Ovary (tissue), 9 donors: ENCODE data around the gene ARHGAP23. TPM values are rescaled to one million over a fixed set of nuclear protein-coding genes. Genes with fewer than 3 reads are reported as not detected.

Experiments
- DNase-seq, 5 donors: peaks; one replicate each; pipeline ENCODE4 v3.0.0-alpha.2; 2019 to 2020
- H3K27ac ChIP-seq, 2 donors: fragments of 200-600 bp; one replicate each; pipeline versions ENCODE4 v1.5.1 to v1.8.0; 2019 to 2022
- H3K27me3 ChIP-seq: fragments of 200-600 bp; one replicate; pipeline ENCODE4 v1.8.0; 2022
- H3K36me3 ChIP-seq: fragments of 200-600 bp; sonication (generic); one replicate; pipeline ENCODE4 v1.5.1; 2019
- H3K4me1 ChIP-seq: one replicate; pipeline ENCODE4 v1.8.1; 2013; ENCODE audit warnings: mild to moderate bottlenecking, moderate library complexity; ENCODE audit not compliant: insufficient read depth
- H3K4me3 ChIP-seq: fragments of 200-600 bp; sonication (generic); one replicate; pipeline ENCODE4 v1.5.1; 2017
- H3K9me3 ChIP-seq, 2 donors: fragments of 200-600 bp in 1 of 2; sonication (generic) in 1 of 2; one replicate each; pipeline versions ENCODE4 v1.5.1 to v1.8.1; 2013 to 2019; ENCODE audit warnings: mild to moderate bottlenecking in 1 of 2, moderate library complexity in 1 of 2
- CTCF ChIP-seq, 3 donors: fragments of 450-650 bp in 2 of 3; fragments of 200-600 bp in 1 of 3; IDR thresholded peaks; one replicate each; pipeline versions ENCODE4 v1.5.1 to v1.8.0; 2016 to 2022; ENCODE audit warnings: antibody characterized with exemption in 3 of 3, mild to moderate bottlenecking in 1 of 3
- EP300 ChIP-seq: sonication (generic); formaldehyde crosslinking; IDR thresholded peaks from one replicate; pipeline ENCODE4 v1.6.1; 2017; ENCODE audit warnings: antibody characterized with exemption
- POLR2A ChIP-seq: fragments of 450-650 bp; IDR thresholded peaks from one replicate; pipeline ENCODE4 v1.6.1; 2017; ENCODE audit warnings: antibody characterized with exemption, mild to moderate bottlenecking, moderate library complexity
- WGBS, 3 donors: extraction: QIAGEN DNeasy Blood & Tissue Kit in 1 of 3; methylation state at CpG; one replicate each; pipeline versions ENCODE4 v1.1.5 to v1.1.7; 2013 to 2017; 5-methylcytosine and 5-hydroxymethylcytosine counted together
- intact Hi-C, 4 donors: fragments of 100-400 bp; cut with DNase I; formaldehyde crosslinking; loops; one replicate each; pipeline versions ENCODE4 v1.11.0 to v1.15.1; 2022 to 2023
- polyA plus RNA-seq, 2 donors: library from polyadenylated mRNA; stranded (reverse); fragments of 200-250 nt in 1 of 2; fragments of 350-450 nt in 1 of 2; fragmentation: Illumina TruSeq in 1 of 2; extraction: RNeasy Lipid Tissue Mini Kit (QIAGEN cat#74804) in 1 of 2; gene quantifications; one replicate each; pipeline ENCODE4 v1.2.3, GENCODE V29; 2013 to 2014
- total RNA-seq, 7 donors: library from RNA; depleted of rRNA in 2 of 7; stranded (reverse); fragments of >200 nt in 2 of 7; fragmentation: NEBNext Ultra II Directional in 3 of 7; extraction: Animal tissue kit (Norgen Biotek cat#: 25700) in 3 of 7; gene quantifications; one replicate each; pipeline versions ENCODE4 v1.1.0 to v1.2.4, GENCODE V29; 2016 to 2023
- donor health status: DM: no; HTN: no; CAD: no; lungs with moderate emphysema.
- donor health status: DM: no; HTN: no; CAD: no.
- donor health status: Bipolar disorder and iron deficiency.
- donor health status: DM: yes; HTN: yes; CAD: no.
- donor health status: DM: no; HTN: no; CAD: no.
- donor health status: DM: yes; HTN: yes; CAD: no.

The ARHGAP23 gene
- total and polyA plus RNA-seq, 9 donors, result 13.7 to 76.4 (median 45.3) TPM

- Histone ChIP-seq H3K9me3 (no peaks in the 10 kb centered on the region), H3K27ac (no peak overlapping the region), H3K4me3 (no peak overlapping the region), H3K27me3 (no peaks in the 10 kb centered on the region), H3K4me1 (no peaks in the 10 kb centered on the region), H3K36me3 (no peaks in the 10 kb centered on the region)
- 60 to 64% (median 64%) methylated on average over 10 of the region's 10 CpGs for WGBS, 3 donors
- intact Hi-C loops, result no loop called here
- no peak for TF ChIP-seq CTCF (IDR thresholded peaks at IDR 0.05)
- no peak for TF ChIP-seq EP300
- TF ChIP-seq POLR2A, result no peak
- DNase-seq, result no peak
These were observed 116.0 kb downstream of the ARHGAP23 start for GRCh38 chr17:38544175-38544838.

- H3K9me3 ChIP-seq, result no peaks in the 10 kb centered on the region
- no peaks in the 10 kb centered on the region for H3K27me3 ChIP-seq
- intact Hi-C loops, result no loop called here
- WGBS, 3 donors, result 82 to 92% (median 84%) methylated on average over 7 of the region's 7 CpGs
- H3K27ac ChIP-seq, result no peak overlapping the region
- H3K36me3 ChIP-seq, result no peaks in the 10 kb centered on the region
- no peaks in the 10 kb centered on the region for H3K4me1 ChIP-seq
- TF ChIP-seq POLR2A (no peak), EP300 (no peak), CTCF (IDR thresholded peaks at IDR 0.05) (no peak)
- no peak for DNase-seq
- H3K4me3 ChIP-seq, result no peak overlapping the region
These were observed 116.6 kb downstream of the ARHGAP23 start for GRCh38 chr17:38544839-38545209.

- DNase-seq, result no peak
- H3K4me3 ChIP-seq, result no peak overlapping the region
- H3K36me3 ChIP-seq, result no peaks in the 10 kb centered on the region
- 88 to 93% (median 88%) methylated on average over 12 of the region's 12 CpGs for WGBS, 3 donors
- no peaks in the 10 kb centered on the region for H3K4me1 ChIP-seq
- H3K27ac ChIP-seq, result no peak overlapping the region
- intact Hi-C loops, result no loop called here
- no peak for TF ChIP-seq POLR2A
- no peak for TF ChIP-seq EP300
- TF ChIP-seq CTCF (IDR thresholded peaks at IDR 0.05), result no peak
- H3K9me3 ChIP-seq, result no peaks in the 10 kb centered on the region
- H3K27me3 ChIP-seq, result no peaks in the 10 kb centered on the region
These were observed 117.4 kb downstream of the ARHGAP23 start for GRCh38 chr17:38545531-38546225.

- Histone ChIP-seq H3K27ac (no peak overlapping the region), H3K4me3 (no peak overlapping the region), H3K4me1 (no peaks in the 10 kb centered on the region), H3K27me3 (no peaks in the 10 kb centered on the region), H3K36me3 (no peaks in the 10 kb centered on the region), H3K9me3 (no peaks in the 10 kb centered on the region)
- TF ChIP-seq EP300 (no peak), POLR2A (no peak), CTCF (IDR thresholded peaks at IDR 0.05) (no peak)
- no peak for DNase-seq
- intact Hi-C loops, result no loop called here
- WGBS, 3 donors, result 87 to 92% (median 90%) methylated on average over 11 of the region's 11 CpGs
These were observed 118.1 kb downstream of the ARHGAP23 start for GRCh38 chr17:38546396-38546795.
